Gastroesophageal sphincter (tissue), 3 donors: ENCODE data around the gene RBBP8NL.
"Not testable (repeated sequence)": the region's sequence is repeated elsewhere in the genome, so short reads cannot be mapped to it uniquely, and the experiment has no call there.

Source experiments
- EP300 ChIP-seq: sonication (generic); formaldehyde crosslinking; IDR thresholded peaks from one replicate; pipeline ENCODE4 v1.6.1; 2017; ENCODE audit warnings: antibody characterized with exemption, mild to moderate bottlenecking
- TF ChIP-seq, protein P1 (sequence below), 4 experiments: fragments of 200-600 bp in 2 of 4; fragments of 450-650 bp in 2 of 4; sonication (generic) in 1 of 4; IDR thresholded peaks; one replicate each; pipeline ENCODE4 v1.5.1; 2017 to 2019; ENCODE audit warnings: antibody characterized with exemption in 4 of 4, mild to moderate bottlenecking in 2 of 4, moderate library complexity in 2 of 4

- TF ChIP-seq, protein P1, sequence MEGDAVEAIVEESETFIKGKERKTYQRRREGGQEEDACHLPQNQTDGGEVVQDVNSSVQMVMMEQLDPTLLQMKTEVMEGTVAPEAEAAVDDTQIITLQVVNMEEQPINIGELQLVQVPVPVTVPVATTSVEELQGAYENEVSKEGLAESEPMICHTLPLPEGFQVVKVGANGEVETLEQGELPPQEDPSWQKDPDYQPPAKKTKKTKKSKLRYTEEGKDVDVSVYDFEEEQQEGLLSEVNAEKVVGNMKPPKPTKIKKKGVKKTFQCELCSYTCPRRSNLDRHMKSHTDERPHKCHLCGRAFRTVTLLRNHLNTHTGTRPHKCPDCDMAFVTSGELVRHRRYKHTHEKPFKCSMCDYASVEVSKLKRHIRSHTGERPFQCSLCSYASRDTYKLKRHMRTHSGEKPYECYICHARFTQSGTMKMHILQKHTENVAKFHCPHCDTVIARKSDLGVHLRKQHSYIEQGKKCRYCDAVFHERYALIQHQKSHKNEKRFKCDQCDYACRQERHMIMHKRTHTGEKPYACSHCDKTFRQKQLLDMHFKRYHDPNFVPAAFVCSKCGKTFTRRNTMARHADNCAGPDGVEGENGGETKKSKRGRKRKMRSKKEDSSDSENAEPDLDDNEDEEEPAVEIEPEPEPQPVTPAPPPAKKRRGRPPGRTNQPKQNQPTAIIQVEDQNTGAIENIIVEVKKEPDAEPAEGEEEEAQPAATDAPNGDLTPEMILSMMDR (IDR thresholded peaks at IDR 0.05) = not testable (repeated sequence)
- TF ChIP-seq EP300 = not testable (repeated sequence)
Measured at GRCh38 chr20:62426059-62426348, 1.3 kb downstream of the RBBP8NL start.
